Naive thymus-derived CD8-positive, alpha-beta T cell (primary cell): Measurements from ENCODE around the gene CCDC61. TPM values are rescaled to one million over a fixed set of nuclear protein-coding genes. Genes with fewer than 3 reads are reported as not detected.

Experiments
- ATAC-seq, 2 donors: fragments of 150-1000 bp; cut with Tn5 transposase in 1 of 2; sonication (Bioruptor Pico), chemical (Tn5 transposase) in 1 of 2; 1 replicate in 1 of 2; 2 replicates in 1 of 2; pipeline ENCODE4 v1.10.0; 2021; ENCODE audit warnings: mild to moderate bottlenecking in 2 of 2, moderate library complexity in 2 of 2
- POLR2A ChIA-PET: fragments of 350-600 bp; sonication (Branson Sonifier 250); formaldehyde crosslinking; loops from one replicate; lab custom pipeline; 2021; ENCODE audit warnings: antibody characterized with exemption; lab: Charles Lee
- DNase-seq, 10 donors: peaks; one replicate each; pipeline versions ENCODE4 v3.0.0 to v3.0.0-alpha.2; 2020 to 2022
- H3K27ac Mint-ChIP-seq, 10 donors: one replicate each; pipeline ENCODE4 v1.8.0; 2020 to 2022; ENCODE audit warnings: mild to moderate bottlenecking in 10 of 10, mixed read lengths in 10 of 10, moderate library complexity in 4 of 10, inconsistent platforms in 1 of 10
- H3K27me3 Mint-ChIP-seq, 5 donors: one replicate each; pipeline ENCODE4 v1.8.0; 2021 to 2022; ENCODE audit warnings: mixed read lengths in 5 of 5
- H3K36me3 Mint-ChIP-seq, 3 donors: one replicate each; pipeline ENCODE4 v1.8.0; 2020 to 2022; ENCODE audit warnings: mixed read lengths in 3 of 3, mild to moderate bottlenecking in 2 of 3, inconsistent platforms in 1 of 3
- H3K4me1 Mint-ChIP-seq, 4 donors: one replicate each; pipeline ENCODE4 v1.8.0; 2021 to 2022; ENCODE audit warnings: mixed read lengths in 4 of 4
- H3K4me3 Mint-ChIP-seq, 10 donors: one replicate each; pipeline ENCODE4 v1.8.0; 2020 to 2022; ENCODE audit warnings: mild to moderate bottlenecking in 10 of 10, mixed read lengths in 10 of 10, moderate library complexity in 6 of 10, inconsistent platforms in 1 of 10
- H3K9me3 Mint-ChIP-seq, 9 donors: one replicate each; pipeline ENCODE4 v1.8.0; 2020 to 2022; ENCODE audit warnings: mixed read lengths in 9 of 9, mild to moderate bottlenecking in 3 of 9, inconsistent platforms in 1 of 9, moderate library complexity in 1 of 9
- polyA plus RNA-seq, 3 donors: library from polyadenylated mRNA; unstranded; fragments of 300-500 nt; fragmentation: Illumina TruSeq; gene quantifications; one replicate each; pipeline ENCODE4 v1.2.3, GENCODE V29; 2021
- total RNA-seq, 8 experiments: library from RNA in 2 of 8; stranded (reverse) in 2 of 8; gene quantifications; one replicate each; pipeline ENCODE4 v1.2.3 and lab custom pipeline; 2021 to 2026

Gene CCDC61
- total RNA-seq, result 10 to 100 TPM; 32.5 to 38.9 TPM
- 10 to 100 TPM in 1 of 3 donors, 1 to 10 TPM in 2; 7.9 to 12.1 (median 8.6) TPM for polyA plus RNA-seq
- total RNA-seq (lab: John Stamatoyannopoulos, UW), result 7.8 to 15.7 (median 10.6) reads per million in 6 experiments

- Mint-ChIP-seq H3K27me3 (peaks cover 3 to 8% (median 5%) of the 10 kb centered on the region in 5 donors), H3K4me3 (peak within 1 kb of the TSS in 3 of 10 donors; percentile 13 to 59 (median 52)), H3K4me1 (peaks cover 17 to 27% (median 23%) of the 10 kb centered on the region in 4 donors), H3K27ac (no peak within 1 kb of the TSS), H3K9me3 (no peaks in the 10 kb centered on the region), H3K36me3 (peaks cover 0 to 11% (median 6%) of the 10 kb centered on the region in 3 donors)
- peak; percentile 95 for ATAC-seq
- peak; percentile 83 to 100 (median 98) for DNase-seq
- POLR2A ChIA-PET, result interaction anchor here (1.0 to 1.7 kb wide), 5 partner anchors 12 to 304 kb away, joined by 3 to 6 read pairs (median 5); partner anchors contain the start of genes MYPOP, QPCTL, SIX5 and SNRPD2
Measured at GRCh38 chr19:45994998-45995714, at the start of gene CCDC61. Gene CCDC61 (plus strand): TSS chr19:45995467. CDS start chr19:46003019, 7,552 bp downstream.

GRCh38 chr19:45947926-45948325, 47.3 kb upstream of the CCDC61 start:
- H3K27ac Mint-ChIP-seq, result no peak overlapping the region
- peaks cover 0 to 11% (median 3%) of the 10 kb centered on the region in 4 donors for H3K4me1 Mint-ChIP-seq
- no peak overlapping the region for H3K4me3 Mint-ChIP-seq
- ATAC-seq (no peak), DNase-seq (no peak)
- POLR2A ChIA-PET, result interaction anchor here (1.0 kb wide), 1 partner anchor 95 kb away, joined by 3 read pairs; no protein-coding TSS in a partner anchor
- H3K27me3 Mint-ChIP-seq, result peaks cover 13 to 35% (median 31%) of the 10 kb centered on the region in 5 donors
- H3K9me3 Mint-ChIP-seq, result peaks cover 0 to 2% (median 0%) of the 10 kb centered on the region in 9 donors
- no peaks in the 10 kb centered on the region for H3K36me3 Mint-ChIP-seq

- Mint-ChIP-seq H3K27me3 (peaks cover 15 to 50% (median 35%) of the 10 kb centered on the region in 5 donors), H3K9me3 (peaks cover 0 to 9% (median 3%) of the 10 kb centered on the region in 9 donors), H3K36me3 (peaks cover 0 to 6% (median 2%) of the 10 kb centered on the region in 3 donors), H3K4me1 (peaks cover 6 to 21% (median 8%) of the 10 kb centered on the region in 4 donors), H3K27ac (no peak overlapping the region), H3K4me3 (peak overlapping the region in 6 of 10 donors; percentile 18 to 70 (median 63))
- POLR2A ChIA-PET, result no interaction called here
- ATAC-seq, result no peak
- no peak for DNase-seq
Measured at GRCh38 chr19:45952341-45952685, 43.0 kb upstream of the CCDC61 start.

- DNase-seq (peak in 7 of 10 donors; percentile 23 to 51 (median 40)), ATAC-seq (peak; percentile 56 to 62)
- Mint-ChIP-seq H3K27ac (no peak overlapping the region), H3K36me3 (peaks cover 0 to 6% (median 2%) of the 10 kb centered on the region in 3 donors), H3K4me3 (peak overlapping the region; percentile 45 to 74 (median 66)), H3K9me3 (peaks cover 0 to 9% (median 3%) of the 10 kb centered on the region in 9 donors), H3K27me3 (peaks cover 15 to 50% (median 32%) of the 10 kb centered on the region in 5 donors), H3K4me1 (peaks cover 6 to 21% (median 8%) of the 10 kb centered on the region in 4 donors)
- POLR2A ChIA-PET, result no interaction called here
Measured at GRCh38 chr19:45952686-45953505, 42.4 kb upstream of the CCDC61 start.

- peaks cover 23 to 53% (median 36%) of the 10 kb centered on the region in 5 donors for H3K27me3 Mint-ChIP-seq
- peaks cover 6 to 21% (median 8%) of the 10 kb centered on the region in 4 donors for H3K4me1 Mint-ChIP-seq
- POLR2A ChIA-PET, result no interaction called here
Measured at GRCh38 chr19:45953676-45954075, 41.6 kb upstream of the CCDC61 start.

GRCh38 chr19:45954156-45954555, 41.1 kb upstream of the CCDC61 start:
- POLR2A ChIA-PET, result no interaction called here
- no peak for DNase-seq
- Mint-ChIP-seq H3K36me3 (peaks cover 0 to 6% (median 2%) of the 10 kb centered on the region in 3 donors), H3K4me1 (peaks cover 6 to 21% (median 8%) of the 10 kb centered on the region in 4 donors), H3K27ac (no peak overlapping the region), H3K4me3 (no peak overlapping the region), H3K27me3 (peaks cover 28 to 58% (median 37%) of the 10 kb centered on the region in 5 donors), H3K9me3 (peaks cover 0 to 10% (median 3%) of the 10 kb centered on the region in 9 donors)
- ATAC-seq, result no peak

More at GRCh38 chr19:45953676-45954075, 41.6 kb upstream of the CCDC61 start:
- DNase-seq (no peak), ATAC-seq (no peak)
- Mint-ChIP-seq H3K27ac (no peak overlapping the region), H3K4me3 (peak overlapping the region in 2 of 10 donors; percentile 65 to 70), H3K36me3 (peaks cover 0 to 6% (median 2%) of the 10 kb centered on the region in 3 donors), H3K9me3 (peaks cover 0 to 10% (median 3%) of the 10 kb centered on the region in 9 donors)

GRCh38 chr19:45955905-45956608, 39.2 kb upstream of the CCDC61 start:
- POLR2A ChIA-PET, result no interaction called here
- Mint-ChIP-seq H3K4me3 (no peak overlapping the region), H3K36me3 (peaks cover 0 to 6% (median 2%) of the 10 kb centered on the region in 3 donors), H3K27ac (no peak overlapping the region), H3K4me1 (peaks cover 6 to 21% (median 10%) of the 10 kb centered on the region in 4 donors), H3K27me3 (peaks cover 37 to 62% (median 42%) of the 10 kb centered on the region in 5 donors), H3K9me3 (peaks cover 0 to 10% (median 3%) of the 10 kb centered on the region in 9 donors)
- no peak for DNase-seq
- ATAC-seq, result no peak

GRCh38 chr19:45958320-45958719, 36.9 kb upstream of the CCDC61 start:
- DNase-seq, result no peak
- Mint-ChIP-seq H3K36me3 (peaks cover 0 to 6% (median 2%) of the 10 kb centered on the region in 3 donors), H3K9me3 (peaks cover 0 to 7% (median under 1%) of the 10 kb centered on the region in 9 donors), H3K27me3 (peaks cover 44 to 76% (median 53%) of the 10 kb centered on the region in 5 donors), H3K4me3 (no peak overlapping the region), H3K27ac (no peak overlapping the region), H3K4me1 (peaks cover under 1 to 7% (median 4%) of the 10 kb centered on the region in 4 donors)
- no peak for ATAC-seq
- POLR2A ChIA-PET, result no interaction called here

- peaks cover 0 to 7% (median 3%) of the 10 kb centered on the region in 4 donors for H3K4me1 Mint-ChIP-seq
- H3K27ac Mint-ChIP-seq, result no peak overlapping the region
- POLR2A ChIA-PET, result no interaction called here
- DNase-seq (no peak), ATAC-seq (no peak)
- H3K4me3 Mint-ChIP-seq, result no peak overlapping the region
- H3K9me3 Mint-ChIP-seq, result peaks cover 0 to 4% (median 0%) of the 10 kb centered on the region in 9 donors
- peaks cover 0 to 6% (median under 1%) of the 10 kb centered on the region in 3 donors for H3K36me3 Mint-ChIP-seq
- H3K27me3 Mint-ChIP-seq, result peaks cover 43 to 75% (median 50%) of the 10 kb centered on the region in 5 donors
Measured at GRCh38 chr19:45958769-45959516, 36.3 kb upstream of the CCDC61 start.

GRCh38 chr19:45959517-45960025, 35.7 kb upstream of the CCDC61 start:
- H3K27me3 Mint-ChIP-seq, result peaks cover 43 to 74% (median 50%) of the 10 kb centered on the region in 5 donors
- POLR2A ChIA-PET, result no interaction called here
- peak overlapping the region in 1 of 10 donors; percentile 58 for H3K27ac Mint-ChIP-seq

More at GRCh38 chr19:45959517-45960025, 35.7 kb upstream of the CCDC61 start:
- ATAC-seq, result no peak
- DNase-seq, result no peak
- no peak overlapping the region for H3K4me3 Mint-ChIP-seq
- peaks cover 0 to 4% (median 0%) of the 10 kb centered on the region in 9 donors for H3K9me3 Mint-ChIP-seq
- H3K4me1 Mint-ChIP-seq, result peaks cover 0 to 8% (median 3%) of the 10 kb centered on the region in 4 donors
- peaks cover 0 to 6% (median 0%) of the 10 kb centered on the region in 3 donors for H3K36me3 Mint-ChIP-seq
